CD8-positive, alpha-beta memory T cell (primary cell): ENCODE data around the gene UBFD1. TPM values are rescaled to one million over a fixed set of nuclear protein-coding genes. Genes with fewer than 3 reads are reported as not detected.

Source experiments
- CTCF ChIA-PET: fragments of 350-600 bp; sonication (Branson Sonifier 250); formaldehyde crosslinking; loops from one replicate; lab custom pipeline; 2021; ENCODE audit warnings: antibody characterized with exemption; lab: Charles Lee
- POLR2A ChIA-PET: fragments of 350-600 bp; sonication (Branson Sonifier 250); formaldehyde crosslinking; loops from one replicate; lab custom pipeline; 2021; ENCODE audit warnings: antibody characterized with exemption; lab: Charles Lee
- DNase-seq, 5 donors: peaks; one replicate each; pipeline versions ENCODE4 v3.0.0 to v3.0.0-alpha.2; 2020 to 2022; ENCODE audit warnings: mixed read lengths in 1 of 5
- H3K27ac ChIP-seq: one replicate; pipeline ENCODE4 v1.7.0; 2013; ENCODE audit warnings: low read depth, mild to moderate bottlenecking, low read length, moderate library complexity
- H3K27me3 ChIP-seq: 2 replicates; pipeline ENCODE4 v1.7.0; 2013; ENCODE audit warnings: low read length, mild to moderate bottlenecking; ENCODE audit not compliant: insufficient read depth, poor library complexity, severe bottlenecking
- H3K36me3 ChIP-seq: 2 replicates; pipeline ENCODE4 v1.7.0; 2013; ENCODE audit warnings: mild to moderate bottlenecking, low read length, moderate library complexity; ENCODE audit not compliant: insufficient read depth
- H3K4me1 ChIP-seq: 2 replicates; pipeline ENCODE4 v1.7.0; 2013; ENCODE audit warnings: mild to moderate bottlenecking, low read length, moderate library complexity; ENCODE audit not compliant: insufficient read depth
- H3K4me3 ChIP-seq: 2 replicates; pipeline ENCODE4 v1.7.0; 2013; ENCODE audit warnings: mild to moderate bottlenecking, low read length
- H3K9me3 ChIP-seq: 2 replicates; pipeline ENCODE4 v1.7.0; 2013; ENCODE audit warnings: mild to moderate bottlenecking, low read length
- H3K27ac Mint-ChIP-seq, 8 donors: one replicate each; pipeline ENCODE4 v1.8.0; 2020 to 2021; ENCODE audit warnings: mixed read lengths in 8 of 8, mild to moderate bottlenecking in 6 of 8, inconsistent platforms in 3 of 8, moderate library complexity in 3 of 8
- H3K27me3 Mint-ChIP-seq, 2 donors: one replicate each; pipeline ENCODE4 v1.8.0; 2020 to 2021; ENCODE audit warnings: mixed read lengths in 2 of 2, mild to moderate bottlenecking in 1 of 2, moderate library complexity in 1 of 2
- H3K36me3 Mint-ChIP-seq, 3 donors: one replicate each; pipeline ENCODE4 v1.8.0; 2020 to 2021; ENCODE audit warnings: mixed read lengths in 3 of 3, inconsistent platforms in 1 of 3, mild to moderate bottlenecking in 1 of 3
- H3K4me1 Mint-ChIP-seq, 3 donors: one replicate each; pipeline ENCODE4 v1.8.0; 2020 to 2021; ENCODE audit warnings: mixed read lengths in 3 of 3, inconsistent platforms in 1 of 3, mild to moderate bottlenecking in 1 of 3
- H3K4me3 Mint-ChIP-seq, 7 donors: one replicate each; pipeline ENCODE4 v1.8.0; 2020 to 2021; ENCODE audit warnings: mixed read lengths in 7 of 7, mild to moderate bottlenecking in 6 of 7, moderate library complexity in 4 of 7, inconsistent platforms in 2 of 7
- H3K9me3 Mint-ChIP-seq, 5 donors: one replicate each; pipeline ENCODE4 v1.8.0; 2020 to 2022; ENCODE audit warnings: mixed read lengths in 5 of 5, mild to moderate bottlenecking in 3 of 5, moderate library complexity in 2 of 5, inconsistent platforms in 1 of 5
- polyA plus RNA-seq: library from polyadenylated mRNA; unstranded; fragments of 300-500 nt; fragmentation: Illumina TruSeq; gene quantifications from one replicate; pipeline ENCODE4 v1.2.3, GENCODE V29; 2021
- total RNA-seq, 2 experiments: library from RNA; stranded (reverse); gene quantifications; one replicate each; pipeline ENCODE4 v1.2.3, GENCODE V29; 2021

The UBFD1 gene
- total and polyA plus RNA-seq, 3 experiments from 2014 or later: 12.8 to 60.1 (median 58.5) TPM

- Histone ChIP-seq H3K4me1 (no peaks in the 10 kb centered on the region), H3K9me3 (no peaks in the 10 kb centered on the region), H3K36me3 (peaks cover 32% of the 10 kb centered on the region), H3K27ac (no peak overlapping the region), H3K4me3 (no peak overlapping the region), H3K27me3 (no peaks in the 10 kb centered on the region)
- peaks cover 0 to 3% (median 3%) of the 10 kb centered on the region in 3 donors for H3K4me1 Mint-ChIP-seq
- peak overlapping the region in 2 of 8 donors; percentile 47 to 66 for H3K27ac Mint-ChIP-seq
- H3K27me3 Mint-ChIP-seq: no peaks in the 10 kb centered on the region
- no peak overlapping the region for H3K4me3 Mint-ChIP-seq
- POLR2A ChIA-PET: no interaction called here
- H3K36me3 Mint-ChIP-seq: peaks cover 2 to 86% (median 22%) of the 10 kb centered on the region in 3 donors
- no peak for DNase-seq
- CTCF ChIA-PET: no interaction called here
- H3K9me3 Mint-ChIP-seq: no peaks in the 10 kb centered on the region
Measured at GRCh38 chr16:23584186-23585076, 26.9 kb downstream of the UBFD1 start.

- peak overlapping the region in 1 of 8 donors; percentile 31 for H3K27ac Mint-ChIP-seq
- POLR2A ChIA-PET: no interaction called here
- no peak for DNase-seq
Measured at GRCh38 chr16:23587726-23588125, 30.2 kb downstream of the UBFD1 start.

GRCh38 chr16:23590181-23590580 is 32.7 kb downstream of the UBFD1 start:
- Histone ChIP-seq H3K27ac (no peak overlapping the region), H3K4me3 (no peak overlapping the region), H3K9me3 (no peaks in the 10 kb centered on the region), H3K4me1 (peaks cover 7% of the 10 kb centered on the region), H3K36me3 (peaks cover 38% of the 10 kb centered on the region), H3K27me3 (no peaks in the 10 kb centered on the region)
- DNase-seq: no peak
- no peaks in the 10 kb centered on the region for H3K9me3 Mint-ChIP-seq
- peaks cover 18 to 40% (median 31%) of the 10 kb centered on the region in 3 donors for H3K4me1 Mint-ChIP-seq
- peaks cover 6 to 77% (median 17%) of the 10 kb centered on the region in 3 donors for H3K36me3 Mint-ChIP-seq
- no peak overlapping the region for H3K4me3 Mint-ChIP-seq
- ChIA-PET POLR2A (interaction anchor here (0.5 kb wide), 1 partner anchor 143 kb away, joined by 3 read pairs; no protein-coding TSS in a partner anchor), CTCF (no interaction called here)
- no peak overlapping the region for H3K27ac Mint-ChIP-seq
- H3K27me3 Mint-ChIP-seq: no peaks in the 10 kb centered on the region

More at GRCh38 chr16:23587726-23588125, 30.2 kb downstream of the UBFD1 start:
- Histone ChIP-seq H3K4me3 (no peak overlapping the region), H3K36me3 (peaks cover 47% of the 10 kb centered on the region), H3K27me3 (no peaks in the 10 kb centered on the region), H3K4me1 (no peaks in the 10 kb centered on the region), H3K27ac (no peak overlapping the region), H3K9me3 (no peaks in the 10 kb centered on the region)
- Mint-ChIP-seq H3K36me3 (peaks cover 6 to 88% (median 22%) of the 10 kb centered on the region in 3 donors), H3K4me3 (no peak overlapping the region), H3K4me1 (peaks cover 9 to 21% (median 17%) of the 10 kb centered on the region in 3 donors), H3K27me3 (no peaks in the 10 kb centered on the region), H3K9me3 (no peaks in the 10 kb centered on the region)
- CTCF ChIA-PET: no interaction called here

DNA sequence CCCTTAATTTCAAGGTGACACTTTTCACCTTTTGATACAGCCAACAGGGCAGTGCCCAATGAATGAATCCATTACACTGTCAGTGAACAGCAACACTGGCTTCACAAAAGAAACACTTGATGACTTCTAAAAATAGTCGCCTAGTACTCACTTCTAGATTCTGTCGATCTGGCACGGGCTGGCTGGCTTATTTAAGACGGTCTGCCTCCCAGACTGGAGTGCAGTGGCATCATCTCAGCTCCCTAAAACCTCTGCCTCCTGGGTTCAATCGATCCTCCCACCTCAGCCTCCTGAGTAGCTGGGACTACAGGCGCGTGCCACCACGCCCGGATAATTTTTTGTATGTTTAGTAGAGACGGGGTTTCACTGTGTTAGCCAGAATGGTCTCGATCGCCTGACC is 36.7 kb downstream of the UBFD1 start:
- Histone ChIP-seq H3K4me1 (peaks cover 13% of the 10 kb centered on the region), H3K27ac (no peak overlapping the region), H3K27me3 (no peaks in the 10 kb centered on the region), H3K36me3 (peaks cover 15% of the 10 kb centered on the region), H3K9me3 (no peaks in the 10 kb centered on the region), H3K4me3 (no peak overlapping the region)
- Mint-ChIP-seq H3K4me3 (peak overlapping the region in 3 of 7 donors; percentile 20 to 51 (median 34)), H3K27ac (no peak overlapping the region), H3K27me3 (no peaks in the 10 kb centered on the region), H3K36me3 (peaks cover 6 to 42% (median 9%) of the 10 kb centered on the region in 3 donors), H3K9me3 (no peaks in the 10 kb centered on the region), H3K4me1 (peaks cover 25 to 53% (median 34%) of the 10 kb centered on the region in 3 donors)
- DNase-seq: no peak
- ChIA-PET CTCF (no interaction called here), POLR2A (no interaction called here)

- Histone ChIP-seq H3K9me3 (no peaks in the 10 kb centered on the region), H3K27me3 (no peaks in the 10 kb centered on the region), H3K4me1 (peaks cover 13% of the 10 kb centered on the region), H3K27ac (peak overlapping the region; percentile 77), H3K36me3 (peaks cover 10% of the 10 kb centered on the region), H3K4me3 (peak overlapping the region; percentile 78)
- Mint-ChIP-seq H3K4me1 (peaks cover 25 to 49% (median 30%) of the 10 kb centered on the region in 3 donors), H3K36me3 (peaks cover 6 to 32% (median 7%) of the 10 kb centered on the region in 3 donors), H3K4me3 (peak overlapping the region; percentile 74 to 93 (median 84)), H3K27me3 (no peaks in the 10 kb centered on the region), H3K9me3 (no peaks in the 10 kb centered on the region), H3K27ac (peak overlapping the region; percentile 34 to 76 (median 52))
- CTCF ChIA-PET: interaction anchor here (1.6 to 1.8 kb wide), 2 partner anchors 115 to 160 kb away, joined by 5 to 6 read pairs; no protein-coding TSS in a partner anchor
- no peak for DNase-seq
- POLR2A ChIA-PET: interaction anchor here (1.0 kb wide), 1 partner anchor 143 kb away, joined by 3 read pairs; no protein-coding TSS in a partner anchor
Measured at GRCh38 chr16:23595246-23595950, 37.9 kb downstream of the UBFD1 start.

DNA sequence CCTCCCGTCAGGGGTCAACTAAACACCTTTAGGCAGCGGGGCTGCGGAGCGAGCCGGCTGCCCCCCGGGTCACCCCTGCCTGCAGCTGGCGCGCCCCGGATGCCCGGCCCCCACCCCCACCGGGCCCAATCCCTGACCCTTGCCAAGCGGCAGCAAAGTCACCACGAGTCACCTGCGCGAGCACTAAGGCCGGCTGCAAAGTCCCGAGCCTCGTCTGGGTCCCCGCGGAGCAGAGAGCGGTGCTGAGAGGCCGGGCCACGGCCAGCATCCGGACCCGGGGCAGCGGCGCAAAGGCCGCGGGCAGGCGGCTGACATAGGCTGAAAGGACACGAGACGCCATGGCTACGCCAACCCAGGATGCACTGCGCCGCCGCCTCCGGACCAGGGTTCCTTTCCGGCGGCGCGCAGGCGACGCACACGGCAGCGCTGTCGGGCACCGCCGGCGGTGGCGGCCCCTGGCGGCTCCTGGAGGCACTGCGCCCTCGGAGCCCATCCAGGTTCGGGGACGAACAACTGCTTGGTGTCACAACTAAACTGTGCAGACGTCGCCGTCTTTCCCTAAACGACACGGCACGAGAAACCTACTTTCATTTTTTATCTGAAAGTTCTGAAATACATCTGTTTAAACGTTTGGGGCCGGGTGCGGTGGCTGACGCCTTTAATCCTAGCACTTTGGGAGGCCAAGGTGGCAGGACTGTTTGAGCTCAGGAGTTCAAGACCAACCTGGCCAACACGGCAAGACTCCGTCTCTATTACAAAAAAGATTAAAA is 38.6 kb downstream of the UBFD1 start, which contains the start of gene NDUFAB1:
Gene NDUFAB1, minus strand, starts transcription at position 366 of the 770 bp plus-strand sequence. Its CDS starts 26 bp downstream, at position 340.
- peak; percentile 84 to 91 (median 89) for DNase-seq
- H3K4me3 ChIP-seq: peak within 1 kb of the TSS; percentile 78
- no peaks in the 10 kb centered on the region for H3K9me3 Mint-ChIP-seq

More for the DNA sequence above, 38.6 kb downstream of the UBFD1 start, which contains the start of gene NDUFAB1:
- ChIA-PET POLR2A (interaction anchor here (1.0 to 1.1 kb wide), 2 partner anchors 39 to 144 kb away, joined by 3 read pairs; partner anchors contain the start of genes EARS2 and UBFD1), CTCF (interaction anchor here (0.9 to 1.8 kb wide), 8 partner anchors 13 to 161 kb away, joined by 3 to 7 read pairs (median 5); partner anchors contain the start of genes DCTN5 and PALB2)
- Mint-ChIP-seq H3K4me1 (peaks cover 25 to 46% (median 30%) of the 10 kb centered on the region in 3 donors), H3K27me3 (no peaks in the 10 kb centered on the region), H3K36me3 (peaks cover 6 to 28% (median 7%) of the 10 kb centered on the region in 3 donors), H3K4me3 (peak within 1 kb of the TSS; percentile 80 to 93 (median 84)), H3K27ac (peak within 1 kb of the TSS; percentile 63 to 92 (median 74))
- Histone ChIP-seq H3K9me3 (no peaks in the 10 kb centered on the region), H3K36me3 (peaks cover 9% of the 10 kb centered on the region), H3K27me3 (no peaks in the 10 kb centered on the region), H3K4me1 (peaks cover 13% of the 10 kb centered on the region), H3K27ac (peak within 1 kb of the TSS; percentile 77)
